ENCODE measurements around the gene TIFAB. TPM values are rescaled to one million over a fixed set of nuclear protein-coding genes. Genes with fewer than 3 reads are reported as not detected.

The TIFAB gene
- total RNA-seq, 1 donor from 2014 or later, result not detected

- H3K27me3 Mint-ChIP-seq, result peaks cover 77% of the 10 kb centered on the region
- no peak overlapping the region for H3K4me3 Mint-ChIP-seq (ENCODE audit: low read depth)
- H3K4me1 Mint-ChIP-seq (ENCODE audit: low read depth), result peaks cover 16% of the 10 kb centered on the region
- H3K36me3 Mint-ChIP-seq (ENCODE audit: insufficient read depth), result no peaks in the 10 kb centered on the region
- no peaks in the 10 kb centered on the region for H3K9me3 Mint-ChIP-seq (ENCODE audit: low read depth)
- no peak overlapping the region for H3K27ac Mint-ChIP-seq
- TF ChIP-seq CTCF (IDR thresholded peaks at IDR 0.05; ENCODE audit: unreplicated experiment), result no peak
- no peak for DNase-seq (ENCODE audit: low spot score, unreplicated experiment)
These were observed 41.4 kb upstream of the TIFAB start for GRCh38 chr5:135493406-135494180.

- no peak for TF ChIP-seq CTCF (IDR thresholded peaks at IDR 0.05; ENCODE audit: unreplicated experiment)
- H3K27me3 Mint-ChIP-seq, result peaks cover 85% of the 10 kb centered on the region
These were observed 40.1 kb upstream of the TIFAB start for GRCh38 chr5:135492319-135492626.

GRCh38 chr5:135491552-135492318, 39.6 kb upstream of the TIFAB start:
- H3K9me3 Mint-ChIP-seq (ENCODE audit: low read depth), result no peaks in the 10 kb centered on the region
- peaks cover 85% of the 10 kb centered on the region for H3K27me3 Mint-ChIP-seq
- DNase-seq (ENCODE audit: low spot score, unreplicated experiment), result peak; percentile 41
- H3K27ac Mint-ChIP-seq, result no peak overlapping the region
- H3K4me3 Mint-ChIP-seq (ENCODE audit: low read depth), result peak overlapping the region; percentile 46
- no peaks in the 10 kb centered on the region for H3K36me3 Mint-ChIP-seq (ENCODE audit: insufficient read depth)
- peaks cover 18% of the 10 kb centered on the region for H3K4me1 Mint-ChIP-seq (ENCODE audit: low read depth)
- no peak for TF ChIP-seq CTCF (IDR thresholded peaks at IDR 0.05; ENCODE audit: unreplicated experiment)

More at GRCh38 chr5:135492319-135492626, 40.1 kb upstream of the TIFAB start:
- H3K4me3 Mint-ChIP-seq (ENCODE audit: low read depth), result no peak overlapping the region
- no peak overlapping the region for H3K27ac Mint-ChIP-seq
- no peak for DNase-seq (ENCODE audit: low spot score, unreplicated experiment)
- H3K4me1 Mint-ChIP-seq (ENCODE audit: low read depth), result peaks cover 18% of the 10 kb centered on the region
- H3K36me3 Mint-ChIP-seq (ENCODE audit: insufficient read depth), result no peaks in the 10 kb centered on the region
- no peaks in the 10 kb centered on the region for H3K9me3 Mint-ChIP-seq (ENCODE audit: low read depth)

- Mint-ChIP-seq H3K4me1 (ENCODE audit: low read depth) (peaks cover 18% of the 10 kb centered on the region), H3K27ac (no peak overlapping the region), H3K4me3 (ENCODE audit: low read depth) (peak overlapping the region; percentile 21), H3K36me3 (ENCODE audit: insufficient read depth) (no peaks in the 10 kb centered on the region), H3K27me3 (peaks cover 89% of the 10 kb centered on the region), H3K9me3 (ENCODE audit: low read depth) (no peaks in the 10 kb centered on the region)
- no peak for DNase-seq (ENCODE audit: low spot score, unreplicated experiment)
- no peak for TF ChIP-seq CTCF (IDR thresholded peaks at IDR 0.05; ENCODE audit: unreplicated experiment)
These were observed 38.9 kb upstream of the TIFAB start for GRCh38 chr5:135491038-135491551.

GRCh38 chr5:135490245-135491037, 38.3 kb upstream of the TIFAB start:
- Mint-ChIP-seq H3K9me3 (ENCODE audit: low read depth) (no peaks in the 10 kb centered on the region), H3K4me3 (ENCODE audit: low read depth) (peak overlapping the region; percentile 61), H3K36me3 (ENCODE audit: insufficient read depth) (no peaks in the 10 kb centered on the region), H3K27me3 (peaks cover 91% of the 10 kb centered on the region), H3K27ac (no peak overlapping the region), H3K4me1 (ENCODE audit: low read depth) (peaks cover 18% of the 10 kb centered on the region)
- DNase-seq (ENCODE audit: low spot score, unreplicated experiment), result no peak
- no peak for TF ChIP-seq CTCF (IDR thresholded peaks at IDR 0.05; ENCODE audit: unreplicated experiment)
